Endothelial cell of hepatic sinusoid (primary cell): ENCODE data around the gene TLE3.
"Not testable (repeated sequence)": the region's sequence is repeated elsewhere in the genome, so short reads cannot be mapped to it uniquely, and the experiment has no call there.

Source experiments
- in situ Hi-C: cut with HindIII; loops from 2 replicates; pipeline ENCODE4 v1.10.0; 2017; ENCODE audit warnings: low sequenced_read_pairs

Gene TLE3

DNA sequence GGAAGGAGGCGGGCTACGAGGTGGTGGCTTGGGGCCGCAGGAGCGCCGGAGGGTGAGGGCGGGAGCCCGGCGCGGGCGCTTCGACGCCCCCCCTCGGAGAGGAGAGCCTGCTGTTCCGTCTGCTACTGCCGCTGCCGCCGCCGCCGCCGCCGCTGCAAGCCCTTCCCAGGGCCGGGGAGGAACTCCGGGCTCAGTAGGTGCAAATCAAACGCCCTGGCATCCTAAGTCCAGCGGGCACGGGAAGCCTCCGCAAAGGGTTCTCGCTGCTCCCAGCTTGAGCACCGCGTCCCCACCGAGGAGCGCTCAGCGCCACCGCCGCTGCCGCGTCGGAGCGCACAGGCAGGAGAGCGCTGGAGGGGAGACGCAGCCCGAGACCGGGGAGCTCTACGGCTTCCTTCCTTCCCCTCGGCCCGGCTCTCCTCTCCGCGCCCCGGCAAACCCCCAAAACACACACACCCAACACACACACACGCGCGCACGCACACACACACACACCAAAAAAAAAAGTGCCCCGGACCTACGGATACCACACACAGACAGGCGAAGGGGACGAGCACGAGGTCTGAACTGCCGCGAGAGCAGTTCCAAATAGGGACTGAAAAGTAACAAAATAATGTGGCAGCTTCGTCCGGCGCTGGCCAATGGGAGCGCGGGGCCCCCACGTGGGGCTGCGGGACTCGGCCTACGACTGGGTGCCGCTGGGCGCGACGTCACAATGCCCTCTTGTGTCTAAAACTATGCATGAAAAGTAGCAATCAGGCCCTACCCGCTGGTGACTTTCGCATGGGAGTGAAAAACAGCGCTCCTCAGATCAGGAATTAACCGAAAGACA lies at the start of gene TLE3:
Gene TLE3 (minus strand): TSS at position 597 of the 832 bp plus-strand sequence. CDS start 1,119 bp downstream, outside the sequence.
- in situ Hi-C loops = no loop called here

DNA sequence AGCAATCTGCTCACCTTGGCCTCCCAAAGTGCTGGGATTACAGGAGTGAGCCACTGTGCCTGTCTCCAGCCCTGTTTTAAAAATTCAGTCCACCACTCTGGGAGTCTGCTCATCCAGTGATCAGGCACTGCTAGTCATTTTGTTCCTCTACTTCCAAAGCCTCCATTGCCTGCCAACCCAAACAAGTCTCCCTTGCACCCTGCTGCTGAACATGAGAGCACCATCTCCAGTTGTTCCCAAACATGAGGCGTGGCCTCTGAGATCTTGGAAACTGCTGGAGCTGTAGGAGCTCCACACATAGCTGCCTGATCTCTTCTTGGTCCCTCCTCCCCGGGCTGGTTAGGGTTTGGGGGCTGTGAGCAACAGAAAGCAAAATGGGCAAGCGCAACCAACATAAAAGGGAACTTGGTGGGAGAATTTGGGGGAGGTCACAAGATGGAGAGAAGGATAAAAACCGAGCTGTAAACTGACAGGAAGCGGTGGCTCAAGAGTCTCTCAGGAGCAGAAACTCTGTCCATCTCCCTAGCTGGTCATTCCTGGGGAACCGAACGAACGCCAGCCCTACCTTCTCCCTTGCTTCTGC lies 49.6 kb upstream of the TLE3 start:
- in situ Hi-C loops = no loop called here

GRCh38 chr15:70146771-70147170 lies 49.1 kb upstream of the TLE3 start:
- in situ Hi-C loops = no loop called here

DNA sequence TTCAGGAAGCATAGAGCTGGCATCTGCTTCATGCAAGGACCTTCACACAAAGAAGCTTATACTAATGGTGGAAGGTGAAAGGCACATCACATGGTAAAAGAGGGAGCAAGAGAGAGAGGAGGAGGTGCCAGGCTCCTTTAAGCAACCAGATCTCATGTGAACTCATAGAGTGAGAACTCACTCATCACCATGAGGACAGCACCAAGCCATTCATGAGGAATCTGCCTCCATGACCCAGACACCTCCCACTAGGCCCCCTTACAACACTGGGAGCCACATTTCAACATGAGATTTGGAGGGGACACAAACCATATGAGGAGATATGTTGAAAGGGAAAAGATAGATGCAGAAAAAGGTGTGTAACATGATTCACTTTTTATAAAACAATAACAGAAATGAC lies 48.4 kb upstream of the TLE3 start:
- in situ Hi-C loops = no loop called here

- in situ Hi-C loops = no loop called here
Measured at GRCh38 chr15:70145261-70145660, 47.5 kb upstream of the TLE3 start.

- in situ Hi-C loops = no loop called here
Measured at GRCh38 chr15:70142322-70143191, 44.8 kb upstream of the TLE3 start.

DNA sequence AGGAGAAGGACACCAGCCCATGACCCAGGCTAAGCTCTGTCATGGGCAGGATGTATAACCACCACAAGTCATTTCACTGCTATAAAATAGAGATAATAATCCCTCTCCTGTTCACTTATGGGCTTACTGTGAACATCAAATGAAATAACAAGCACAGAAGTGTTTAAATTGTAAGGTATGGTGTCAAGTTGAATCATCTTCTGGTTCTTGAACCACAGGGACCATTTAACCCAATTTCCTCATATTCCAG lies 44.3 kb upstream of the TLE3 start:
- in situ Hi-C loops = no loop called here

DNA sequence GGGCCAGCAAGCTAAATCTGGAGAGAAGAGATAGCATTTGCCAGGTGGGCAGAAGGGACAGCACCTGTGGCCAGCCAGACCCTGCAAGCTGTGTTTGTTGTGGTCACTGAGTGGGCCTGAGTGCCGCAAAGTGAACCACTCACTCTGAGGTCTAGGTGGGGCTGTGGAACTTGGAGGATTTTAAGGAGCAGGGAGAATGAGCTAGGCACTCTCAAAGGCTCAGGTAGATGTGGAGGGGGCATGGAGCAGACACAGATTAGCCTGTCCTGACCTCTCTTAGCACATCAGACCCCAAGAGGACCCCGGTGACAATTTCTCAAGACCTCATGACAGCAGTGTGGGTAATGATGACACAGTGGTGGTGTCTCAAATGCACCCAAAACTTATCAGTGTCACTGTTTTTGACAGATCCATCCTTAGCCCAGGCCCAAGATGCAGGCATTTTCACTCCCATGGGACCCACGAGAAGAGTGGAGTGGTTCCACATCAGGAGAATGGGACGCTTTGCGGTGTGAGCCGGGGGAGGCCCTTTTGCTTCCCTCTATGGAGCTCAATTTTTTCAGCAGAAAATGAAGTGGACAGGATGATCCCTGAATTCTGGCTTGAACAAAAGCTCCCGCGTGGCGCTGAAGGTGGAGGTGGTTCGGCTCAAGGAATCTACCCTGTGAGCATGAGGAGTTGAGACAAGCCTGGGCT lies 43.8 kb upstream of the TLE3 start:
- in situ Hi-C loops = no loop called here

DNA sequence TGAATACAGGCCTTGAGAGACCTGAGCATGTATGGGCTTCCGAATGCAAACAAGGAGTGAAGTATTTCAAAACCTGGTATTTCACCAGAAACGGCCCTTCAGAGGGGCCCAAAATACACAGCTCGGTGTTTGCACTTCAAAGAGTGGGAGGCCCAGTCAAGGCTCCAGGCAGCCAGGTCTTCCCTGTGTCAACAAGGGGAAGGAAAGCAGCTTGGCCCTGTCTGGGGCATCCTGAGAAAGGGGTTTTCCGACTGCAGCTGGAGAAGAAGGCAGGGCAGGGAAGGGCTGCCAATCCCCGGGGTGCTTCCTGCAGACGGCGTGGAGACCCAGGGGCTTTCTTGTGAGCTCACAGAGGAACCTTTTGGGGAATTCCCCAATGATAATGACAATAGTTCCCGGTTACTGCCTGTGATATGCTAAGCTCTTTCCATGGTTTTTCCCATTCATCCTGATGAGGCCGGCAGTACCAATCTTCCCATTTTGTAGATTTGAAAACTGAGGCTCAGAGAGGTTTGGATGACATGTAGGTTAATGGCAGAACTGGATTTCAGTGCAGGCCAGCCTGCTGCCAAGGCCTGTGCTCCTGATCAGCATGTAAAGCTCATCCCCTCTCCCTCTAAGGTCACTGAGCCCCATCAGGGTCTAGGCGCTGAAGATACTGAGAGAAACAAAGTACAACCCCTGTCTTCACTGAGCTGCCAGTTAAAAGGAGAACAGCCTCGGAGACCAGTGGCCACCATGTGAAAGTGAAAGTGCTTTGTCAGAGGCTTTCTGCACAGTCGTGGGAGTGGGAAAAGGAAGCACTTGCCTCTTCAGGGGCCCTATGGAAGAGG lies 43.0 kb upstream of the TLE3 start:
- in situ Hi-C loops = no loop called here

DNA sequence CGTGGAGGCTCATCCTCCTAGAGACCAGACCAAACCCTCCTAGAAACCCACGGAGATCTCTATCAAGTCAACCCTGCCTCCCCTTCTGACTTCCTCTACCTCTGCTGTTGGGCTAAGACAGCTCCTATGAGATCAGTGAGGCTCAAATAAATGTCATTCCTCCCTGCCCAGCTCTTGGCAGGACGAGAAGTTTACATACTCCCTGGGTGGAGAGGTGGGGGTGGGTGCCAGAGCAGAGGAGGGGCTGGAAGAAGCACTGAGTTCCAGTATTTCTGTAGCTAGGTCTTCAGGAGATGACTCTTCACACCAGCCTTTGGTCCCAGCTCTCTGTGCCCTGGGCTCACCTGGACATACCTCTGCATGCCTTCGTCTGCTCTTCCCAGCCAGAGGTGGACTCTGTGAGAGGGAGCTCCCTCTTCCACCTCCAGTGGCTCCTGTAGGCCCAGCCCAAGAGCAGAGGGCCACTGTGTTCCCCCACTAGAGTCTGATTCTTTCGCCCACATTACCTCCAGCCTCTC lies 42.4 kb upstream of the TLE3 start:
- in situ Hi-C loops = no loop called here

GRCh38 chr15:70137967-70138366 lies 40.2 kb upstream of the TLE3 start:
- in situ Hi-C loops = no loop called here

GRCh38 chr15:70137021-70137420 lies 39.3 kb upstream of the TLE3 start:
- in situ Hi-C loops = not testable (repeated sequence)

- in situ Hi-C loops = no loop called here
Measured at GRCh38 chr15:70133781-70134421, 36.2 kb upstream of the TLE3 start.

- in situ Hi-C loops = no loop called here
Measured at GRCh38 chr15:70133296-70133695, 35.6 kb upstream of the TLE3 start.

DNA sequence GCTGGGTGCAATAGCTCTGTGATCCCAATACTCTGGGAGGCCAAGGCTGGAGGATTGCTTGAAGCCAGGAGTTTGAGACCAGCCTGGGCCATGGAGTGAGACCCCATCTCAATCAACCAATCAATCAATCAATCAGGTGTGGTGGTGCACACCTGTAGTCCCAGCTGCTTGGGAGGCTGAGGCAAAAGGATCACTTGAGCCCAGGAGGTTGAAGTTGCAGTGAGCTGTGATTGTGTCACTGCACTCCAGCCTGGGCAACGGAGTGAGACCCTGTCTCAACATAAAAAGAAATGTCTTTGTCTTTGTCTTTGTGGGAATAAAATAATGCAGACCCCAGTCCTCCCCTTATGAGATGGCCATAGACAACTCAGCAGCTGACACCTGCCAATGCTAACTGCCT lies 34.9 kb upstream of the TLE3 start:
- in situ Hi-C loops = no loop called here

- in situ Hi-C loops = no loop called here
Measured at GRCh38 chr15:70132139-70132538, 34.4 kb upstream of the TLE3 start.

DNA sequence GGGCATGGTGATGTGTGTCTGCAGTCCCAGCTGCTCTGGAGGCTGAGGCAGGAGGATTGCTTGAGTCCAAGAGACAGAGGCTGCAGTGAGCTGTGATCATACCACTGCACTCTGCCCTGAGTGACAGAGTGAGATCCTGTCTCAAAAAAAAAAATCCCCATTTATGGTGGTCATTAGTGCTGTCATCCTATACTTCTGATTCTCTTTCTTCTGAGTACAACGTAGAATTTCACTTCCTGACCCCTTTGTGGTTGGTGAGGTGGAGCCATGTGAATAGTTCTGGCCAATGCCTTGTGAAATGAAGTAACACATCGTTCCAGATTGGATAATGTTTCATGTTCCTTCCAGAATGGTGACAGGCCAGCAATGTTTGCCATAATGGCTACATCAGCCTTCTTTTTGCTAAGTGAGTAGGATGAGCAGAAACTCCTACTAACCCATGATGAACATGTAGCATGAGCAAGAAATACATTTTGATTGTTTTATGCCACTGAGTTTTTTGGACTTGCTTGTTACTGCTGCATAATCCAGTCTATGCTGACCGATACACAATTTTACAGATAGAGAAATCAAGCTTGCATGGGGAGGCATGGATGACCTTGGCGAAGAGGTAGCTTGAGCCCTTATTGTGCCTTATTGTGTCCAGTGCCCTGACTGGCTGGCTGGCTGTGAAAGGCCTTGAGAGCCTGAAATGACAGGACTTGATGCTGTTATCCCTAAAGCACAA lies 30.9 kb upstream of the TLE3 start:
- in situ Hi-C loops = loop anchor here (10.0 kb wide), 1 partner anchor 136 kb away; no protein-coding TSS in a partner anchor

DNA sequence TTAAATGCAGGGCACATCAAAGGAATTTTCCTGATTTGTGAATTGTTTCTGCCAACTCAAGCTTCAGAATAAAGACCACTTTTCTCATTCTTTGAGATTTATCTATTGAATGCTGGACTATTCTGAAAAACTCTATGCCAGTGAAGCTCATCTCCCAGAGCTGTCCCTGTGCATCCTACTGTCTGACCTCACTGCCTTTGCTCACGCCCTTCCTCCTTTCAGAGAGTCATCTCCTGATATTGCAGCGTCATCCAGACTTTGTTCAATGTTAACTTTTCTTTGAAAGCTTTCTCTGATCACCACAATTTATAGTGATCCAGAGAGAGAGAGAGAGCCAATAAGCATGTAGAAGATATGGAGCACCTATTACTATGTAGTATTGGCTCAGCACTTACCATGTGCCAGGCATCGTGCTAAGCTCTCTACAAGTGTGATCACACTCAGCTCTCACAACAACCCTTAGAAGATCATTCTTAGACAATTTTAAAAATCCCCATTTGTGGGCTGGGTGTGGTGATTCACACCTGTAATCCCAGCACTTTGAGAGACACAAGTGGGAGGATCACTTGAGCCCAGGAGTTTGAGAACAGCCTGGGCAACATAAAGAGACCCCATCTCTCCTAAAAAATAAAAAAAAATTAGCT lies 30.2 kb upstream of the TLE3 start:
- in situ Hi-C loops = loop anchor here (10.0 kb wide), 1 partner anchor 137 kb away; no protein-coding TSS in a partner anchor
